HG03097 (cell line): Measurements from ENCODE around the gene PGF.
"Not testable (repeated sequence)": the region's sequence is repeated elsewhere in the genome, so short reads cannot be mapped to it uniquely, and the experiment has no call there.

Experiments
- ATAC-seq: cut with Tn5 transposase; IDR thresholded peaks from one replicate; pipeline ENCODE4 v1.9.1; 2021; ENCODE audit not compliant: unreplicated experiment, low FRiP score

PGF gene

GRCh38 chr14:74945261-74945851, 10.0 kb downstream of the PGF start:
- no peak for ATAC-seq

GRCh38 chr14:74942608-74943007, 12.8 kb downstream of the PGF start:
- no peak for ATAC-seq

GRCh38 chr14:74942181-74942580, 13.2 kb downstream of the PGF start:
- ATAC-seq = no peak

GRCh38 chr14:74941676-74942097, 13.7 kb downstream of the PGF start:
- ATAC-seq = no peak

GRCh38 chr14:74940956-74941565, 14.3 kb downstream of the PGF start:
- ATAC-seq = no peak

GRCh38 chr14:74938531-74939495, 16.6 kb downstream of the PGF start:
- ATAC-seq = no peak

- ATAC-seq = no peak
Measured at GRCh38 chr14:74937171-74937570, 18.2 kb downstream of the PGF start.

GRCh38 chr14:74936731-74937130, 18.7 kb downstream of the PGF start:
- no peak for ATAC-seq

GRCh38 chr14:74936151-74936550, 19.2 kb downstream of the PGF start:
- no peak for ATAC-seq

GRCh38 chr14:74935360-74935680, 20.1 kb downstream of the PGF start:
- no peak for ATAC-seq

GRCh38 chr14:74934476-74935359, 20.7 kb downstream of the PGF start:
- ATAC-seq = no peak

GRCh38 chr14:74934041-74934440, 21.4 kb downstream of the PGF start:
- no peak for ATAC-seq

GRCh38 chr14:74932936-74933335, 22.5 kb downstream of the PGF start:
- ATAC-seq = not testable (repeated sequence)

- no peak for ATAC-seq
Measured at GRCh38 chr14:74932401-74932901, 22.9 kb downstream of the PGF start.

- ATAC-seq = not testable (repeated sequence)
Measured at GRCh38 chr14:74931744-74932143, 23.7 kb downstream of the PGF start.

GRCh38 chr14:74929242-74929641, 26.2 kb downstream of the PGF start:
- ATAC-seq = no peak

- no peak for ATAC-seq
Measured at GRCh38 chr14:74927225-74927624, 28.2 kb downstream of the PGF start.

- ATAC-seq = no peak
Measured at GRCh38 chr14:74924061-74924460, 31.3 kb downstream of the PGF start.

GRCh38 chr14:74922752-74923401, 32.5 kb downstream of the PGF start, which contains the start of gene RPS6KL1:
TSS of gene RPS6KL1 (minus strand) at chr14:74923260. CDS start at chr14:74921541, 1,719 bp downstream.
- peak; percentile 55 for ATAC-seq
